GM23338 (cell line): ENCODE measurements around the gene APLNR. TPM values are rescaled to one million over a fixed set of nuclear protein-coding genes. Genes with fewer than 3 reads are reported as not detected.

Source experiments
- ATAC-seq: fragments of 200-7000 bp; cut with Tn5 transposase; 3 replicates; pipeline ENCODE4 v1.9.1; 2020
- DNase-seq: peaks from one replicate; pipeline ENCODE4 v3.0.0-alpha.2; 2015; ENCODE audit warnings: low spot score
- H2AFZ ChIP-seq: fragments of 200-600 bp; sonication (generic); 2 replicates; pipeline ENCODE4 v1.8.0; 2016; ENCODE audit warnings: antibody characterized with exemption, mild to moderate bottlenecking, moderate library complexity
- H3F3A ChIP-seq: fragments of 200-600 bp; sonication (generic); replicated peaks from 2 replicates; pipeline ENCODE4 v1.8.0; 2017; ENCODE audit warnings: antibody characterized with exemption, mixed run types, low read depth
- H3K27ac ChIP-seq: fragments of 200-600 bp; sonication (generic); 2 replicates; pipeline ENCODE4 v1.6.1; 2016; ENCODE audit warnings: low read depth
- H3K27me3 ChIP-seq: fragments of 200-600 bp; sonication (generic); 2 replicates; pipeline ENCODE4 v1.8.0; 2016; ENCODE audit warnings: mild to moderate bottlenecking, mixed run types, moderate library complexity; ENCODE audit not compliant: insufficient read depth
- H3K36me3 ChIP-seq: fragments of 200-600 bp; sonication (generic); 2 replicates; pipeline ENCODE4 v1.8.0; 2016; ENCODE audit warnings: mild to moderate bottlenecking; ENCODE audit not compliant: insufficient read depth
- H3K4me1 ChIP-seq: fragments of 200-600 bp; sonication (generic); 2 replicates; pipeline ENCODE4 v1.8.0; 2016; ENCODE audit warnings: mild to moderate bottlenecking, moderate library complexity; ENCODE audit not compliant: insufficient read depth
- H3K4me2 ChIP-seq: fragments of 200-600 bp; sonication (generic); 2 replicates; pipeline ENCODE4 v1.7.1; 2017; ENCODE audit warnings: mixed run types
- H3K4me3 ChIP-seq: fragments of 200-600 bp; sonication (generic); 2 replicates; pipeline ENCODE4 v1.6.1; 2016; ENCODE audit warnings: mixed run types
- H3K79me2 ChIP-seq: fragments of 200-600 bp; sonication (generic); replicated peaks from 2 replicates; pipeline ENCODE4 v1.8.0; 2017; ENCODE audit warnings: mild to moderate bottlenecking; ENCODE audit not compliant: insufficient read depth
- H3K9me2 ChIP-seq: fragments of 200-600 bp; sonication (generic); 2 replicates; pipeline ENCODE4 v1.8.0; 2017; ENCODE audit not compliant: insufficient read depth
- H4K20me1 ChIP-seq: fragments of 200-600 bp; sonication (generic); replicated peaks from 2 replicates; pipeline ENCODE4 v1.8.0; 2017; ENCODE audit warnings: mild to moderate bottlenecking; ENCODE audit not compliant: insufficient read depth
- H3K27ac Mint-ChIP-seq: 2 replicates; pipeline ENCODE4 v1.8.0; 2020; ENCODE audit warnings: inconsistent platforms, mild to moderate bottlenecking, moderate library complexity, mixed read lengths
- H3K27me3 Mint-ChIP-seq: 3 replicates; pipeline ENCODE4 v1.8.0; 2022; ENCODE audit warnings: low read depth, mild to moderate bottlenecking, moderate library complexity, mixed read lengths, inconsistent platforms; ENCODE audit not compliant: insufficient read depth, poor library complexity
- H3K36me3 Mint-ChIP-seq: 3 replicates; pipeline ENCODE4 v1.8.0; 2021; ENCODE audit warnings: low read depth, mild to moderate bottlenecking, inconsistent platforms, moderate library complexity, mixed read lengths
- H3K4me1 Mint-ChIP-seq: 3 replicates; pipeline ENCODE4 v1.8.0; 2020; ENCODE audit warnings: mild to moderate bottlenecking, inconsistent platforms, mixed read lengths
- H3K4me3 Mint-ChIP-seq: 3 replicates; pipeline ENCODE4 v1.8.0; 2021; ENCODE audit warnings: moderate library complexity, mild to moderate bottlenecking, inconsistent platforms, mixed read lengths
- H3K9me3 Mint-ChIP-seq: 3 replicates; pipeline ENCODE4 v1.8.0; 2020; ENCODE audit warnings: moderate library complexity, mild to moderate bottlenecking, inconsistent platforms, mixed read lengths
- EZH2 ChIP-seq: fragments of 200-600 bp; sonication (generic); IDR thresholded peaks from one replicate; pipeline ENCODE4 v1.8.0; 2017; ENCODE audit warnings: antibody characterized with exemption, mild to moderate bottlenecking, low read depth; ENCODE audit not compliant: unreplicated experiment
- EZH2phosphoT487 ChIP-seq: fragments of 200-600 bp; sonication (generic); IDR thresholded peaks from one replicate; pipeline ENCODE4 v1.8.1; 2018; ENCODE audit warnings: antibody characterized with exemption; ENCODE audit not compliant: unreplicated experiment
- JUNB ChIP-seq: IDR thresholded peaks from one replicate; pipeline ENCODE4 v1.6.1; 2016; ENCODE audit warnings: antibody characterized with exemption; ENCODE audit not compliant: unreplicated experiment
- NANOG ChIP-seq: IDR thresholded peaks from 2 replicates; pipeline ENCODE4 v1.6.1; 2016; ENCODE audit warnings: antibody characterized with exemption, borderline replicate concordance
- REST ChIP-seq: IDR thresholded peaks from one replicate; pipeline ENCODE4 v1.6.1; 2018; ENCODE audit warnings: antibody characterized with exemption; ENCODE audit not compliant: unreplicated experiment
- STAT1 ChIP-seq: IDR thresholded peaks from one replicate; pipeline ENCODE4 v1.6.1; 2016; ENCODE audit warnings: antibody characterized with exemption; ENCODE audit not compliant: unreplicated experiment
- ZNF114 ChIP-seq: fragments of 250-450 bp; sonication (Bioruptor Pico); IDR thresholded peaks from 2 replicates; pipeline ENCODE4 v1.5.0; 2020; ENCODE audit warnings: mild to moderate bottlenecking, moderate library complexity
- ZNF331 ChIP-seq: fragments of 250-450 bp; sonication (Bioruptor Pico); IDR thresholded peaks from 2 replicates; pipeline ENCODE4 v1.5.0; 2020; ENCODE audit warnings: low read depth, mild to moderate bottlenecking, moderate library complexity
- polyA plus RNA-seq: library from polyadenylated mRNA; unstranded; fragments of >200 nt; fragmentation: Nextera tagmentation; extraction: Ambion mirVana; gene quantifications from 2 replicates; pipeline ENCODE4 v1.2.1, GENCODE V29; 2016
- total RNA-seq: library from RNA; depleted of rRNA; stranded (reverse); fragments of >200 nt; shearing (Covaris generic); gene quantifications from 2 replicates; pipeline ENCODE4 v1.2.3, GENCODE V29; 2014
- TF ChIP-seq, protein P1 (sequence below): IDR thresholded peaks from 2 replicates; pipeline ENCODE4 v1.6.1; 2016; ENCODE audit warnings: antibody characterized with exemption
- TF ChIP-seq, protein P2 (sequence below): fragments of 250-450 bp; sonication (Bioruptor Pico); IDR thresholded peaks from 2 replicates; pipeline ENCODE4 v1.5.0; 2020; ENCODE audit warnings: mild to moderate bottlenecking, moderate library complexity
- TF ChIP-seq, protein P3 (sequence below), 2 experiments: fragments of 200-600 bp in 1 of 2; sonication (generic) in 1 of 2; conservative IDR thresholded peaks; 2 replicates each; pipeline versions ENCODE4 v1.5.1 to v1.6.1; 2016 to 2017; ENCODE audit warnings: antibody characterized with exemption in 2 of 2, low read depth in 2 of 2, mild to moderate bottlenecking in 2 of 2, moderate library complexity in 1 of 2

APLNR gene
- total and polyA plus RNA-seq, 2 experiments from 2014 or later = 0.10 TPM; not detected in 1

GRCh38 chr11:57196596-57196995, 40.5 kb downstream of the APLNR start (continued):
- TF ChIP-seq, protein P1, sequence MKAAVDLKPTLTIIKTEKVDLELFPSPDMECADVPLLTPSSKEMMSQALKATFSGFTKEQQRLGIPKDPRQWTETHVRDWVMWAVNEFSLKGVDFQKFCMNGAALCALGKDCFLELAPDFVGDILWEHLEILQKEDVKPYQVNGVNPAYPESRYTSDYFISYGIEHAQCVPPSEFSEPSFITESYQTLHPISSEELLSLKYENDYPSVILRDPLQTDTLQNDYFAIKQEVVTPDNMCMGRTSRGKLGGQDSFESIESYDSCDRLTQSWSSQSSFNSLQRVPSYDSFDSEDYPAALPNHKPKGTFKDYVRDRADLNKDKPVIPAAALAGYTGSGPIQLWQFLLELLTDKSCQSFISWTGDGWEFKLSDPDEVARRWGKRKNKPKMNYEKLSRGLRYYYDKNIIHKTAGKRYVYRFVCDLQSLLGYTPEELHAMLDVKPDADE = no peak
- TF ChIP-seq STAT1 (no peak), NANOG (no peak), JUNB (no peak)
- TF ChIP-seq, protein P2, sequence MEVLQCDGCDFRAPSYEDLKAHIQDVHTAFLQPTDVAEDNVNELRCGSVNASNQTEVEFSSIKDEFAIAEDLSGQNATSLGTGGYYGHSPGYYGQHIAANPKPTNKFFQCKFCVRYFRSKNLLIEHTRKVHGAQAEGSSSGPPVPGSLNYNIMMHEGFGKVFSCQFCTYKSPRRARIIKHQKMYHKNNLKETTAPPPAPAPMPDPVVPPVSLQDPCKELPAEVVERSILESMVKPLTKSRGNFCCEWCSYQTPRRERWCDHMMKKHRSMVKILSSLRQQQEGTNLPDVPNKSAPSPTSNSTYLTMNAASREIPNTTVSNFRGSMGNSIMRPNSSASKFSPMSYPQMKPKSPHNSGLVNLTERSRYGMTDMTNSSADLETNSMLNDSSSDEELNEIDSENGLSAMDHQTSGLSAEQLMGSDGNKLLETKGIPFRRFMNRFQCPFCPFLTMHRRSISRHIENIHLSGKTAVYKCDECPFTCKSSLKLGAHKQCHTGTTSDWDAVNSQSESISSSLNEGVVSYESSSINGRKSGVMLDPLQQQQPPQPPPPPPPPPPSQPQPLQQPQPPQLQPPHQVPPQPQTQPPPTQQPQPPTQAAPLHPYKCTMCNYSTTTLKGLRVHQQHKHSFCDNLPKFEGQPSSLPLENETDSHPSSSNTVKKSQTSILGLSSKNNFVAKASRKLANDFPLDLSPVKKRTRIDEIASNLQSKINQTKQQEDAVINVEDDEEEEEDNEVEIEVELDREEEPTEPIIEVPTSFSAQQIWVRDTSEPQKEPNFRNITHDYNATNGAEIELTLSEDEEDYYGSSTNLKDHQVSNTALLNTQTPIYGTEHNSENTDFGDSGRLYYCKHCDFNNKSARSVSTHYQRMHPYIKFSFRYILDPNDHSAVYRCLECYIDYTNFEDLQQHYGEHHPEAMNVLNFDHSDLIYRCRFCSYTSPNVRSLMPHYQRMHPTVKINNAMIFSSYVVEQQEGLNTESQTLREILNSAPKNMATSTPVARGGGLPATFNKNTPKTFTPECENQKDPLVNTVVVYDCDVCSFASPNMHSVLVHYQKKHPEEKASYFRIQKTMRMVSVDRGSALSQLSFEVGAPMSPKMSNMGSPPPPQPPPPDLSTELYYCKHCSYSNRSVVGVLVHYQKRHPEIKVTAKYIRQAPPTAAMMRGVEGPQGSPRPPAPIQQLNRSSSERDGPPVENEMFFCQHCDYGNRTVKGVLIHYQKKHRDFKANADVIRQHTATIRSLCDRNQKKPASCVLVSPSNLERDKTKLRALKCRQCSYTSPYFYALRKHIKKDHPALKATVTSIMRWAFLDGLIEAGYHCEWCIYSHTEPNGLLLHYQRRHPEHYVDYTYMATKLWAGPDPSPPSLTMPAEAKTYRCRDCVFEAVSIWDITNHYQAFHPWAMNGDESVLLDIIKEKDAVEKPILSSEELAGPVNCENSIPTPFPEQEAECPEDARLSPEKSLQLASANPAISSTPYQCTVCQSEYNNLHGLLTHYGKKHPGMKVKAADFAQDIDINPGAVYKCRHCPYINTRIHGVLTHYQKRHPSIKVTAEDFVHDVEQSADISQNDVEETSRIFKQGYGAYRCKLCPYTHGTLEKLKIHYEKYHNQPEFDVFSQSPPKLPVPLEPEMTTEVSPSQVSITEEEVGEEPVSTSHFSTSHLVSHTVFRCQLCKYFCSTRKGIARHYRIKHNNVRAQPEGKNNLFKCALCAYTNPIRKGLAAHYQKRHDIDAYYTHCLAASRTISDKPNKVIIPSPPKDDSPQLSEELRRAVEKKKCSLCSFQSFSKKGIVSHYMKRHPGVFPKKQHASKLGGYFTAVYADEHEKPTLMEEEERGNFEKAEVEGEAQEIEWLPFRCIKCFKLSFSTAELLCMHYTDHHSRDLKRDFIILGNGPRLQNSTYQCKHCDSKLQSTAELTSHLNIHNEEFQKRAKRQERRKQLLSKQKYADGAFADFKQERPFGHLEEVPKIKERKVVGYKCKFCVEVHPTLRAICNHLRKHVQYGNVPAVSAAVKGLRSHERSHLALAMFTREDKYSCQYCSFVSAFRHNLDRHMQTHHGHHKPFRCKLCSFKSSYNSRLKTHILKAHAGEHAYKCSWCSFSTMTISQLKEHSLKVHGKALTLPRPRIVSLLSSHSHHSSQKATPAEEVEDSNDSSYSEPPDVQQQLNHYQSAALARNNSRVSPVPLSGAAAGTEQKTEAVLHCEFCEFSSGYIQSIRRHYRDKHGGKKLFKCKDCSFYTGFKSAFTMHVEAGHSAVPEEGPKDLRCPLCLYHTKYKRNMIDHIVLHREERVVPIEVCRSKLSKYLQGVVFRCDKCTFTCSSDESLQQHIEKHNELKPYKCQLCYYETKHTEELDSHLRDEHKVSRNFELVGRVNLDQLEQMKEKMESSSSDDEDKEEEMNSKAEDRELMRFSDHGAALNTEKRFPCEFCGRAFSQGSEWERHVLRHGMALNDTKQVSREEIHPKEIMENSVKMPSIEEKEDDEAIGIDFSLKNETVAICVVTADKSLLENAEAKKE (CRISPR knock-in tag) = no peak

- no peaks in the 10 kb centered on the region for H3K36me3 ChIP-seq
- H3K9me3 Mint-ChIP-seq = no peaks in the 10 kb centered on the region
- H4K20me1 ChIP-seq = no peaks in the 10 kb centered on the region
- H3K4me3 ChIP-seq = no peak overlapping the region
- 0 out of 2 replicates have a peak, but pooled peaks cover 7% of the 10 kb centered on the region for H3K9me2 ChIP-seq
- no peak overlapping the region for H3K4me2 ChIP-seq
- ATAC-seq (no peak), DNase-seq (no peak)
- no peak overlapping the region for H3K4me3 Mint-ChIP-seq
- H2AFZ ChIP-seq = no peak overlapping the region; the same call in 1 of the 2 replicates
- no peaks in the 10 kb centered on the region for H3K79me2 ChIP-seq
- peaks cover 16% of the 10 kb centered on the region for H3K4me1 Mint-ChIP-seq
- peaks cover 2% of the 10 kb centered on the region for H3K4me1 ChIP-seq
- H3K27ac Mint-ChIP-seq = no peak overlapping the region
- H3F3A ChIP-seq = no peaks in the 10 kb centered on the region
- H3K27me3 Mint-ChIP-seq = peaks cover 2% of the 10 kb centered on the region
- no peak overlapping the region for H3K27ac ChIP-seq
- no peaks in the 10 kb centered on the region for H3K36me3 Mint-ChIP-seq
- no peaks in the 10 kb centered on the region for H3K27me3 ChIP-seq
- no peak for TF ChIP-seq NANOG
- TF ChIP-seq EZH2phosphoT487 = no peak
- no peak for TF ChIP-seq JUNB
- TF ChIP-seq EZH2 = no peak
- no peak for TF ChIP-seq STAT1
- TF ChIP-seq, protein P3, sequence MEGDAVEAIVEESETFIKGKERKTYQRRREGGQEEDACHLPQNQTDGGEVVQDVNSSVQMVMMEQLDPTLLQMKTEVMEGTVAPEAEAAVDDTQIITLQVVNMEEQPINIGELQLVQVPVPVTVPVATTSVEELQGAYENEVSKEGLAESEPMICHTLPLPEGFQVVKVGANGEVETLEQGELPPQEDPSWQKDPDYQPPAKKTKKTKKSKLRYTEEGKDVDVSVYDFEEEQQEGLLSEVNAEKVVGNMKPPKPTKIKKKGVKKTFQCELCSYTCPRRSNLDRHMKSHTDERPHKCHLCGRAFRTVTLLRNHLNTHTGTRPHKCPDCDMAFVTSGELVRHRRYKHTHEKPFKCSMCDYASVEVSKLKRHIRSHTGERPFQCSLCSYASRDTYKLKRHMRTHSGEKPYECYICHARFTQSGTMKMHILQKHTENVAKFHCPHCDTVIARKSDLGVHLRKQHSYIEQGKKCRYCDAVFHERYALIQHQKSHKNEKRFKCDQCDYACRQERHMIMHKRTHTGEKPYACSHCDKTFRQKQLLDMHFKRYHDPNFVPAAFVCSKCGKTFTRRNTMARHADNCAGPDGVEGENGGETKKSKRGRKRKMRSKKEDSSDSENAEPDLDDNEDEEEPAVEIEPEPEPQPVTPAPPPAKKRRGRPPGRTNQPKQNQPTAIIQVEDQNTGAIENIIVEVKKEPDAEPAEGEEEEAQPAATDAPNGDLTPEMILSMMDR (conservative IDR thresholded peaks at IDR 0.05; ENCODE audit: low read depth in 2 of 2) = no peak
- TF ChIP-seq REST = no peak
- TF ChIP-seq ZNF331 (CRISPR knock-in tag) = no peak
- no peak for TF ChIP-seq ZNF114 (CRISPR knock-in tag)
Observed at GRCh38 chr11:57192316-57192715, 44.7 kb downstream of the APLNR start.
